Measurements from ENCODE around the gene RFNG. TPM values are rescaled to one million over a fixed set of nuclear protein-coding genes. Genes with fewer than 3 reads are reported as not detected.
A peak's percentile ranks its signal among the peaks of the same experiment; 100 is the strongest.

RFNG gene
- polyA plus RNA-seq, 1 experiment = 23.7 TPM

GRCh38 chr17:82064433-82065192 lies 13.0 kb upstream of the RFNG start:
- DNase-seq (ENCODE audit: low read depth) = no peak
- no peaks in the 10 kb centered on the region for H3K27me3 ChIP-seq (ENCODE audit: control insufficient read depth, insufficient read depth, low read length)
- POLR2A ChIA-PET = no interaction called here
- H3K36me3 ChIP-seq (ENCODE audit: control insufficient read depth, insufficient read depth, low read length) = peaks cover 30% of the 10 kb centered on the region
- H3K4me3 ChIP-seq (ENCODE audit: low read depth, low read length) = peak overlapping the region; percentile 90
- TF ChIP-seq CTCF (IDR thresholded peaks at IDR 0.05; ENCODE audit: insufficient read depth, low read depth, low read length) = no peak
- CTCF ChIA-PET = interaction anchor here (0.8 to 1.5 kb wide), 2 partner anchors 28 to 90 kb away, joined by 3 read pairs; no protein-coding TSS in a partner anchor

- CTCF ChIA-PET = interaction anchor here (1.5 kb wide), 1 partner anchor 27 kb away, joined by 3 read pairs; no protein-coding TSS in a partner anchor
- POLR2A ChIA-PET = no interaction called here
- Histone ChIP-seq H3K4me3 (ENCODE audit: low read depth, low read length) (no peak overlapping the region), H3K27me3 (ENCODE audit: control insufficient read depth, insufficient read depth, low read length) (no peaks in the 10 kb centered on the region), H3K36me3 (ENCODE audit: control insufficient read depth, insufficient read depth, low read length) (peaks cover 37% of the 10 kb centered on the region)
- DNase-seq (ENCODE audit: low read depth) = no peak
- TF ChIP-seq CTCF (IDR thresholded peaks at IDR 0.05; ENCODE audit: insufficient read depth, low read depth, low read length) = no peak
Measured at GRCh38 chr17:82063424-82064415, 12.1 kb upstream of the RFNG start.

- TF ChIP-seq CTCF (IDR thresholded peaks at IDR 0.05; ENCODE audit: insufficient read depth, low read depth, low read length) = no peak
- no peak overlapping the region for H3K4me3 ChIP-seq (ENCODE audit: low read depth, low read length)
- no peak for DNase-seq (ENCODE audit: low read depth)
- POLR2A ChIA-PET = no interaction called here
- CTCF ChIA-PET = no interaction called here
- no peaks in the 10 kb centered on the region for H3K27me3 ChIP-seq (ENCODE audit: control insufficient read depth, insufficient read depth, low read length)
- peaks cover 37% of the 10 kb centered on the region for H3K36me3 ChIP-seq (ENCODE audit: control insufficient read depth, insufficient read depth, low read length)
Measured at GRCh38 chr17:82062984-82063368, 11.4 kb upstream of the RFNG start.

GRCh38 chr17:82062076-82062983 lies 10.7 kb upstream of the RFNG start:
- no peak for TF ChIP-seq CTCF (IDR thresholded peaks at IDR 0.05; ENCODE audit: insufficient read depth, low read depth, low read length)
- ChIA-PET POLR2A (no interaction called here), CTCF (no interaction called here)
- DNase-seq (ENCODE audit: low read depth) = no peak
- no peak overlapping the region for H3K4me3 ChIP-seq (ENCODE audit: low read depth, low read length)
- H3K27me3 ChIP-seq (ENCODE audit: control insufficient read depth, insufficient read depth, low read length) = no peaks in the 10 kb centered on the region
- peaks cover 40% of the 10 kb centered on the region for H3K36me3 ChIP-seq (ENCODE audit: control insufficient read depth, insufficient read depth, low read length)

All from BJ (cell line).